Heart left ventricle (tissue), 13 donors: ENCODE measurements around the gene HOXA2.

Experiments
- CTCF ChIP-seq, 12 donors: fragments of 200-600 bp; sonication (generic) in 4 of 12; IDR thresholded peaks; one replicate each; pipeline versions ENCODE4 v1.5.0 to v1.8.0; 2018 to 2022; ENCODE audit warnings: antibody characterized with exemption in 12 of 12, mild to moderate bottlenecking in 5 of 12
- POLR2A ChIP-seq, 2 donors: fragments of 450-650 bp; IDR thresholded peaks; one replicate each; pipeline ENCODE4 v1.6.1; 2017; ENCODE audit warnings: antibody characterized with exemption in 2 of 2, mild to moderate bottlenecking in 2 of 2, moderate library complexity in 2 of 2
- donor health status: ischemic (EF 13 %, LVEDD 7.1; RV severe dilation, severe dysfunction).
- donor health status: DM: no; HTN: yes; CAD: no.
- donor health status: DM: no; HTN: no; CAD: no.
- donor health status: ischemic (EF 25% LVEDD 6.9; RV normal size, moderate dysfunction).
- donor health status: ischemic (EF 25% LVEDD 5.7; RV mildly dilated, moderate dysfunction).
- donor health status: ischemic (EF 35%, LVEDD 5.7; RV mildly dilated, moderate dysfunction).
- donor health status: nonischemic (EF 11% LVEDD 7.7; RV severe dilation, severe dysfunction).
- donor health status: DM: yes; HTN: yes; CAD: no.
- donor health status: PGD.
- donor health status: ischemic (EF 29% LVEDD 5.4; RV normal size, mild dysfunction).
- donor health status: nonischemic (EF 23%, LVEDD 6.1; RV moderate dilation, normal function).

GRCh38 chr7:27078616-27079233, 23.8 kb downstream of the HOXA2 start:
- TF ChIP-seq CTCF (IDR thresholded peaks at IDR 0.05) (no peak), POLR2A (IDR thresholded peaks at IDR 0.05) (no peak)
